Right forelimb (tissue), 1 donor: ENCODE measurements around the gene SLC25A48.

Experiments
- DNase-seq: peaks from one replicate; pipeline ENCODE4 v3.0.0-alpha.2; 2018

SLC25A48 gene

GRCh38 chr5:135934939-135935338 is 100.5 kb downstream of the SLC25A48 start:
- no peak for DNase-seq

- no peak for DNase-seq
Observed at GRCh38 chr5:135937245-135937911, 102.9 kb downstream of the SLC25A48 start.
